Gastrocnemius medialis (tissue), 4 donors: ENCODE measurements around the gene SHH.

Source experiments
- CTCF ChIP-seq, 5 experiments: fragments of 450-650 bp in 3 of 5; fragments of 200-600 bp in 2 of 5; sonication (generic) in 2 of 5; IDR thresholded peaks in 4 of 5; conservative IDR thresholded peaks in 1 of 5; 1 replicate in 4 of 5; 2 replicates in 1 of 5; pipeline ENCODE4 v1.5.1; 2016 to 2019; ENCODE audit warnings: antibody characterized with exemption in 5 of 5, mild to moderate bottlenecking in 3 of 5, moderate library complexity in 3 of 5
- POLR2A ChIP-seq, 2 donors: fragments of 450-650 bp; IDR thresholded peaks; one replicate each; pipeline ENCODE4 v1.6.1; 2017; ENCODE audit warnings: antibody characterized with exemption in 2 of 2, mild to moderate bottlenecking in 2 of 2, moderate library complexity in 2 of 2

DNA sequence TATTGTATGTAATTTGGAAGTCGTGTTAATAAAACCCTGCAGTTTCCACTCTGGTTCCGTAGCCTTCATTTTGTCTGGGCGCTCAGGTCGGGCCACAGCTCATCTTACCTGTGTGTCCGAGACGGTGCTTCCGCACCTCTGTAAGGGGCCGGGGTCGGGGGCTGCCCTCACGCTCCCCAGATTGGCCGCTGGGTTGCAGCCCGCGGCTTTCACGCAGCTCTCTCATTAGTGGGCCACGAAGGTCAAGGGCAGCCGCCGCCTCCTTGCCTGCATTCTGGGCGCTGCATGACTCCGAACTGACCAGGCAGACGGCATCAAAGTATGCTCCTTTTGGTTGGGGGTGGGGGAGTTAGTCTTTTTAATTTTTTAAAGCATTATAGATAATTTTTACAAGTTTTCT lies 30.8 kb downstream of the SHH start:
- TF ChIP-seq CTCF (IDR thresholded peaks at IDR 0.05 in 4 of 5, conservative IDR thresholded peaks at IDR 0.05 in 1 of 5) (no peak), POLR2A (IDR thresholded peaks at IDR 0.05) (no peak)
